AML-193 (cell line): ENCODE data around the gene PPP1R9A.

Source experiments
- DNase-seq, 2 experiments: peaks; one replicate each; lab custom pipeline; 2025; lab: John Stamatoyannopoulos, UW

The PPP1R9A gene

GRCh38 chr7:95204618-95205017 is 297.2 kb downstream of the PPP1R9A start:
- DNase-seq = no peak

DNA sequence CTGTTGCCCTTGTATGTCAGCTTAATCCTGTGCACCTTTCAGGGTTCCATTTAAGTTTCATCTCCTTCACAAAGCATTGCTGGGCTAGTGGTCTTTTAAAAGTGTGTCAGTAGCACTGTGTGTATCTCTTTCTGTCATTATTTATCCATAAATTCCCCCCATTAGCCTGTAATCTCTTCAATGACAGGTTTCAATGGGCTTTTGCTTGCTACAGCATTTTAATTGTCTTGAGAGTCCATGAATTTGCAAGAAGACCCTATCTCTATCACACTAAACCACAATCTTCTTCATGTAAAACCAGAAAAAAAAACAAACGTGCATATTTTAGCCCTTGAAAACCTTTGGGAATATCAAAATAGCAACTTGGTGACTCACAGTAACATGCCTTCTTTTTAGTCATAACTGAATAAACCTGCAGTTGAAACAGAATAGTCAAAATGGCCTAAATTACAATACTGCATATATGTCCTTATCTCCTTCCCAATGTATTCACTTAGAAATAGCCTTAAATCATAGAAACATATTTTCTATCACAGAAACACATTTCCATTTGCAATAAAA is 298.4 kb downstream of the PPP1R9A start:
- DNase-seq = no peak

DNA sequence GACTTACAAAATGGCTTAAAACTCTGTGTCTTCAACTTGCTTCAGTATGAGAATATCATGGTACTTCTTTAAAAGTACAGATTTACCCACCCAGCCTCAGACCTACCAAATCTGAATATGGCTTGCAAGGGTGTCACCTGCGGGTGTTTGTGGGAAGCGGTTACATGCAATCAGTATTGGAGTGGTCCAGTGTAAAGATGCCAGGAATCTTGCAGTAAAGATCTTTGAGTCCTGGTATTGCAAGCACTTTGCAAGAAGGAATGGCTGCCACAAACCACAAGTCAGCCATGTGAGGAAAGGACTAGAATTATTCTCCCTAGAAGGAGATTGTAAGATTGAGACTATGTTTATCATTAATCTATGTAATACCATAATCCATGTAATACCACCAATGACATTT is 301.9 kb downstream of the PPP1R9A start:
- DNase-seq = no peak

- no peak for DNase-seq
Observed at GRCh38 chr7:95209788-95210187, 302.4 kb downstream of the PPP1R9A start.

- no peak for DNase-seq
Observed at GRCh38 chr7:95213148-95213547, 305.8 kb downstream of the PPP1R9A start.

GRCh38 chr7:95213809-95214492 is 306.6 kb downstream of the PPP1R9A start:
- no peak for DNase-seq

- DNase-seq = no peak
Observed at GRCh38 chr7:95219721-95220120, 312.3 kb downstream of the PPP1R9A start.

DNA sequence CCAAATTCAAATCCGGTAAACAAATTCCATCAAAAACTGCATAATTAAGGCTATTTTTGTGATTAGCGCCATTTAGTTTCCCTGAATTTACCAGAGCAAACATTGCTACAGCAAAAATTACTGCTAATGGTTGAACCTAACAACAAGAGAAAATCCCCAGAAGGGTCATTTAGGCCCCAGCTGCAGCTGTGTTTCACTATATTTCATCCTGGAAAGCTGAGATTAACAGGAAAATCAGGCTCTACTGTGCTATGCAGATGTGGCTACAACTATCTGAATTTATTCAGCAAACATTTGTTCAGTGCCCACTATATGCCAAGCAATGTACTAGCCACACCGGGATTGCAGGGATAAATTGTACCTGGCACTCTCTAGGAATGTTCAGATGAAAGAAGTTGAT is 312.9 kb downstream of the PPP1R9A start:
- no peak for DNase-seq

GRCh38 chr7:95225301-95225700 is 317.9 kb downstream of the PPP1R9A start:
- no peak for DNase-seq

DNA sequence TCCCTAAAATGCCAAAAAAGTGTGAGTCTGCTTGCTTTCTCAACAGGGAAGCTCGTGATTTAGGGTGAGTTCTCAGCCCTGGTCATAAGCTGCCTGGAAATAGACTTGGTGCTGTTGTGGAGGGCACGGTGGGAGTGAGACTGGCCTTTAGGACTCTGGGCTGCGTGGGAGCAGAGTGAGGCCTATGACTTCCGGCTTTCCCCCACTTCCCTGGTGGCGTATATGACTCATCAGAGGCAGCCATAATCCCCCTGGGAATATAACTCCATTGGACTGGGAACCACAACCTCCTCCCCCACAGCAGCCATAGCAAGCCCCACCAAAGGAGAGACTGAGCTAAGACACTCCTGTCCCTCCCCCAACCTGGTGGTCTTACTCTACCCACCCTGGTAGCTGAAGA is 321.9 kb downstream of the PPP1R9A start:
- DNase-seq = no peak

GRCh38 chr7:95238252-95238943 is 331.0 kb downstream of the PPP1R9A start:
- DNase-seq = no peak

DNA sequence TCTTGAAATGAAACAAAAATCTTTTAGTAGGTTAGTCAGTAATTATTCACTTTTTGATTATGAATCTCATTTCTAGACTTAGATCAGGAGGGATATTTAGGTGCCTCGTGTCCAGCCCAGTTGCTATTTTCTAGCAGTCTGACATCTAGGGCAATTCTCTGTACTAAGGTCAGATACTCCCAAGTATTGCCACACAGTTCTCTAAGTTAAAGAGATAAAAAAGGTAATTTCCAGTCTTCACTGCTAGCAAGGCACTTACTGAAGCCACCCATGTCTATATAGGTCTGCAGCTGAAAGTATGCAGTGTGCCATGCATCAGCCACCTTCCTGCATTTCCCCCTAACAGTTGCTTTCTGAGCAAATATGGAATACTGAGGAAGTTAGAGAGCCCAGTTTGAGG is 333.5 kb downstream of the PPP1R9A start:
- no peak for DNase-seq

GRCh38 chr7:95242266-95242665 is 334.9 kb downstream of the PPP1R9A start:
- no peak for DNase-seq

GRCh38 chr7:95244616-95245015 is 337.2 kb downstream of the PPP1R9A start:
- no peak for DNase-seq

DNA sequence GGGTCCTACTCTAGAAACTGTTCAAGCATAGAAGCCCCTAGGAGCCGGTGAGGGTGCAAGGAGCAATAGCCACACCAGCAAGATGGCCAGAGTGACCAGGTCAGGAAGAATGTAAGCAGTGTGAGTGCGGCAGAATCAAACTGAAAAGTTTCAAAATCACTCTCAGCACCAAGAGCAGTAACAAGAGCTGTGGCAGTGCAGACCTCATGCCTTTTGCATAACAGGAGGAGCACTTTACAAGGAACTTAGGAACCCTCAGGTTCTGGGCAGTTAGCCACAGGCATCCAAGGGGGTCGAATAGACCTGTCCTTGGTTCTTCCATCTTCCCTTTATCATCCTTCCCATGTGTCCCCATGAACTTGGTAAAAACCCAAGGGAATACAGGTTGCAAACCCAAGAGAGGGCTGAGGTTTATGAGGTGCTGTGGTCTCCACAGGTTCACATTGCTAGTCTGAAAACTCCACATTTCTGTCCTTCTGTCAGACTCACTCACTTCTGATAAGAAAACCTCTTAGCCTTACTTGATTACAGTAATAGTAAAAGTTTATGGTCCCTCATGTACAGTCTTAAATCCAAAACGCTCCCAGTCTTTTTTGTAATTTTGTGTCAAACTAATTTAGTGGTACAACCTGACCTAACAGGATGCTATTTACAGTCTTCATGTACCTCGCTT is 338.6 kb downstream of the PPP1R9A start:
- no peak for DNase-seq

DNA sequence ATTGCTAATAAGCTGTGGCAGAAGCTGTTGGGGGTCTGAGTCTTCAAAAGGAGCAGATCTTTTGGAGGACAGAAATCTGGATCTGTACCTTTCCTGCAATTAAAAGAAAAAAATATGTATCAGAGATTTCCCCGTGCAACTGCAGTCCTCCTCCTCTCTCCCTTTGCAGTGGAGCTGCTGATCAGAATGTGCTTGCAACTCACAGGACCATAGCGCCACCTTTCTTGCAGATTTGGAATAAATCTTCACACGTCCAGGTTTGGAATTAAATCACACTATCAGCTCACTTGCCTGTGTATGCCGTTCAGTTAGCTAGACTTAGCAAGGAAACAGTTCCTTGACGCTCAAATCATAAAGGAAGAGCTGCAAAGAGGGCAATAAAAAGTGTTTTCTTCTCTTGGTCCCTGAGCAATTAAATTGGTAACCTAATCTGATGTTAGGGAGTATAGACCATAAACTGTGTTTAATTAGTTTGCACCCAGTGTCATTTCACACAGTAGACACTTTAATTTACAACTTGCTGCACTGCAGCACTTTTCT is 339.5 kb downstream of the PPP1R9A start:
- DNase-seq = peak; percentile 26 to 39

- DNase-seq = no peak
Observed at GRCh38 chr7:95250571-95250970, 343.2 kb downstream of the PPP1R9A start.

DNA sequence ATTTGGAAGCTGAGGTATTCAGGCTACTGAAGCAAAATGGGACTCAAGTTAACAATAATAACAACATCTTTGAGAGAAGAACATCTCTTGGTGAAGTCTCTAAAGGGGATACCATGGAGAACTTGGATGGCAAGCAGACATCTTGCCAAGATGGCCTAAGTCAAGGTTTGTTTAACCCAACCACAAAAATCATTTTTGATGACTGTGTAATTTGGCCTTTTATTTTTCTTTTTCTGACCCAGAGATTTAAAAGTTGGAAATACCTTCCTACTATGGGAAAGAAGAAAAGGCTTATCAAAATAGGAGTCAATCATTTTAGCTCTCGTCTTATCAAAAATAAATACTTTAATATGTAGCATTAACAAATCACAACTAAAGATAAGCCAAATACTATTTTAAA is 344.6 kb downstream of the PPP1R9A start:
- no peak for DNase-seq

- DNase-seq = no peak
Observed at GRCh38 chr7:95253986-95254385, 346.6 kb downstream of the PPP1R9A start.

DNA sequence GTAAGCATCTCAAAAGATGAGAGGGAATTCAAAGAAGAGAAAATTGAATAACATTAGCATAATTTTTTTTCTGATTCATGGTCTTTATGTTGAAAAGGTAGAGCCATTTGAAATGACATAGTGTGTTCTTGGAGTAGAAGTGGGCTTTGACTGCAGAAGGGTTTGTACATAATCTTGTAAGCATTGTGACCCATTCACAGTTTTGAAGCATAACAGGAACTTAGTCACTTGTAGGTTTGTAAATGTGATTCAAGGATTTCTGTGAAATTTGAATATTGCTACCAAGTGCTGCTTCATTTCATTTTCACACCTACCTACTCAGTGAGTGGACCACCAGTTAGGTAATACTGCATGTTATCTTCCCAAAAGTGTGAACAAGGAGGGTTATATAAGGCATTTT is 348.3 kb downstream of the PPP1R9A start:
- no peak for DNase-seq

DNA sequence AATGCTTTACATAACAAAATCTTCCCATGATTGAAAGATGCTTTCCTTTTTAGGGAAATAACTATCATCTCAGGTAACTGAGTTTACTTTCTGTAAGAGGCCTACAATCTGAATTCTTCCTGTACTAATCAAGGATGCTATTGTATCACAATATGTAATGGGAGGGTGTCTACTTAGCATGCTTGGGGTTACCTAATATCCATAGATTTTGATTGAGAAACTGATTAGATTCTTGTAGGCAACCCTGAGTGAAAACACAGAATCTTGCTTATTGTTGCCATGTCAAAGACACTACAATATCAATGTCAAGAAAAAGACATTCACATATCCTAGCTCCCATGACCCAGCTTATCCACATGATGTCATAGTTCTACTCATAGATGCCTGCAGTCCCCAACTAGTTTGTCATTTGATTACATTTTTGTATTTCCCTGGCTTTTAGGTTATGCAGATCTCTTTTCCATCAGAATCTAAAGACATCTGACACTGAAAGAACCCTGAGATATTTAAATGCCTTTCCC is 354.6 kb downstream of the PPP1R9A start:
- no peak for DNase-seq

DNA sequence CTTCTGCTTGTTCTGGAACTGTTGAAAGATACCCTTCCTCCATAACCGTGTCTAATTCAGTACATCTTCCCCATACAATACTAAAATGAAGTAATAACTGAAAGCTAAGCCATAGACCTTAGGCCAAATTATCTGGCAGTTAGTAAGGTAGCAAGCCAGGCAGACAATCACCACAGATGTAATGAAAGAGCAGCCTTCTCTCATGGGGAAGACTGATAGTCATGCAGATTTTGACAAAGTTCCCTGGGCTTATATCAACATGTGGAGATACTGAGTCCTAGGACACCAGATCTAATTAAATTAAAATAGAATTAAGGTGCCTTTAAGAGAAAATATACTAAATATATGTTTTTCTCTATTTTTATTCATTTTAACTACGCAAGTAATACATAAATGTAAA is 355.5 kb downstream of the PPP1R9A start:
- no peak for DNase-seq
